EH (cell line): ENCODE measurements around the gene SLC35G2.
"Not testable (repeated sequence)": the region's sequence is repeated elsewhere in the genome, so short reads cannot be mapped to it uniquely, and the experiment has no call there.

ENCODE experiments used
- DNase-seq: peaks from one replicate; pipeline ENCODE4 v3.0.0-alpha.2; 2015; ENCODE audit warnings: low read depth

The SLC35G2 gene

GRCh38 chr3:136818769-136819391 is at the start of gene SLC35G2:
SLC35G2 (plus strand) TSS chr3:136819126; CDS start chr3:136854461, 35,335 bp downstream.
- peak; percentile 57 for DNase-seq

- peak; percentile 42 for DNase-seq
Measured at GRCh38 chr3:136772709-136773108, 46.2 kb upstream of the SLC35G2 start.

GRCh38 chr3:136778865-136779264 is 40.1 kb upstream of the SLC35G2 start:
- peak; percentile 82 for DNase-seq

GRCh38 chr3:136780741-136781140 is 38.2 kb upstream of the SLC35G2 start:
- DNase-seq, result no peak

- DNase-seq, result peak; percentile 77
Measured at GRCh38 chr3:136783708-136784191, 35.2 kb upstream of the SLC35G2 start.

- DNase-seq, result peak; percentile 33
Measured at GRCh38 chr3:136787349-136787748, 31.6 kb upstream of the SLC35G2 start.

- DNase-seq, result no peak
Measured at GRCh38 chr3:136788154-136788553, 30.8 kb upstream of the SLC35G2 start.

- no peak for DNase-seq
Measured at GRCh38 chr3:136789976-136790375, 28.9 kb upstream of the SLC35G2 start.

- DNase-seq, result no peak
Measured at GRCh38 chr3:136790786-136791185, 28.1 kb upstream of the SLC35G2 start.

GRCh38 chr3:136792556-136793330 is 26.2 kb upstream of the SLC35G2 start:
- DNase-seq, result no peak

GRCh38 chr3:136801146-136801545 is 17.8 kb upstream of the SLC35G2 start:
- DNase-seq, result not testable (repeated sequence)

- DNase-seq, result peak; percentile 56
Measured at GRCh38 chr3:136802481-136802996, 16.4 kb upstream of the SLC35G2 start.

GRCh38 chr3:136804141-136804540 is 14.8 kb upstream of the SLC35G2 start:
- DNase-seq, result no peak

- no peak for DNase-seq
Measured at GRCh38 chr3:136804813-136805212, 14.1 kb upstream of the SLC35G2 start.

GRCh38 chr3:136805795-136806194 is 13.1 kb upstream of the SLC35G2 start:
- no peak for DNase-seq

- DNase-seq, result no peak
Measured at GRCh38 chr3:136811701-136812100, 7.2 kb upstream of the SLC35G2 start.

- DNase-seq, result peak; percentile 56
Measured at GRCh38 chr3:136817448-136817847, 1.5 kb upstream of the SLC35G2 start.

- peak; percentile 87 for DNase-seq
Measured at GRCh38 chr3:136818191-136818768, 646 bp upstream of the SLC35G2 start.

GRCh38 chr3:136819392-136819730 is 435 bp downstream of the SLC35G2 start:
- peak; percentile 81 for DNase-seq

GRCh38 chr3:136819731-136820679 is 1.1 kb downstream of the SLC35G2 start:
- DNase-seq, result peak; percentile 61

GRCh38 chr3:136831461-136831860 is 12.5 kb downstream of the SLC35G2 start:
- DNase-seq, result peak; percentile 22
